Activated CD4-positive, alpha-beta T cell treated with anti-CD3 and anti-CD28 coated beads for 24 hours (primary cell): ENCODE results near the gene ALS2CL.

Experiments
- DNase-seq, 2 donors: peaks; one replicate each; pipeline ENCODE4 v3.0.0-alpha.2; 2020; ENCODE audit warnings: low read depth in 2 of 2

Gene ALS2CL

GRCh38 chr3:46679681-46680080 is 13.8 kb downstream of the ALS2CL start:
- DNase-seq: no peak

GRCh38 chr3:46678280-46678679 is 15.2 kb downstream of the ALS2CL start:
- no peak for DNase-seq

DNA sequence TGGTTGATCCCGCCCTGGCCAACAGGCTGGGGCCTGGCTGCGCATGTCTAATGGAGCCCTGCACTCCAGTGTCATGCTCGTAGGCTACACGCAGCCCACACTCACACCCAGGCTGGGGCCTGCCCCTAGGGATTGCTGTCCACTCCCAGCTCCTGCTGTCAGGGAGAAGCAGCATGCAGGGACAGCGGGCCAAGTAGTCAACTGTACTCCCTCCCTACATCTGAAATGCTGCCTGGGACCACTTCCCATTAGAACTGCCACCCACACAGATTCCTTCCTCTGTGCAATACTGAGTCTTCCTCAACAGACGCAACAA is 16.1 kb downstream of the ALS2CL start:
- DNase-seq: no peak

DNA sequence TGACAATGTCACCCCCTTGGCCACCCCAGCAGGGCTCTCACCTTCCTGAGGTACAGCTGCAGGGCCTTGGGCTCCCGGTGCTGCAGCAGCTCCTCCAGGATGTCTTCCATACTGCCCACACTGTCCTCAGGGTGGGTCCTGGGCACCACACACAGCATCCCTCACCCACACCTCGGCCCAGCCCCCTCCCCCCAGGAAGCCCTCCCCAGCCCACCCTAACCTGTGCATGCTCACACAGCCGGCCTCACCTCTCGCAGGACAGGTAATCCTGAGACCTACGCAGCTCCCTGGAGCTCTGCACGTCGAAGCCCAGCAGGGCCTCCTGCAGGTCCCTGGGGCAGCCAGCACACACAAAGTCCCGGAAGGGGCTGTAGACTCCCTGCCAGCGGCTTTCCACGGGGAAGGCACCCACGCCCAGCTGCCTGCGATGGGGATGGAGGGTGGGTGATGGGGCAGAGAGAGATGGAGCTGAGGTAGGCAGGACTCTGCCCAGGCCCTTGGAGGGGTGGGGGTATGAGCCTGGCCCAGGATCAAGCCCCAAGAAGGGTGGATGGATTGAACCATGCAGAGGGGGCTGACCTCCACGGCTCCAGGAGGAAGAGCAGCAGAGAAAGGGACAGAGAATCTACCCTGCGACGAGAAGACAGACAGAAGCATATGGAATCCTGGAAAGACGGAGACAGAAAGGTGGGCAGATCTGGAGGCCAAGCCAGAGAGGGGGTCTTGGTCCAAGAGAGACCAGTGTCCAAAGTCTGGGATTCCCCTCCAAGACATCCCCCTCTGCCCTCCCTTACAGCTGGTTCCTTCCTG is 16.7 kb downstream of the ALS2CL start:
- DNase-seq: no peak

DNA sequence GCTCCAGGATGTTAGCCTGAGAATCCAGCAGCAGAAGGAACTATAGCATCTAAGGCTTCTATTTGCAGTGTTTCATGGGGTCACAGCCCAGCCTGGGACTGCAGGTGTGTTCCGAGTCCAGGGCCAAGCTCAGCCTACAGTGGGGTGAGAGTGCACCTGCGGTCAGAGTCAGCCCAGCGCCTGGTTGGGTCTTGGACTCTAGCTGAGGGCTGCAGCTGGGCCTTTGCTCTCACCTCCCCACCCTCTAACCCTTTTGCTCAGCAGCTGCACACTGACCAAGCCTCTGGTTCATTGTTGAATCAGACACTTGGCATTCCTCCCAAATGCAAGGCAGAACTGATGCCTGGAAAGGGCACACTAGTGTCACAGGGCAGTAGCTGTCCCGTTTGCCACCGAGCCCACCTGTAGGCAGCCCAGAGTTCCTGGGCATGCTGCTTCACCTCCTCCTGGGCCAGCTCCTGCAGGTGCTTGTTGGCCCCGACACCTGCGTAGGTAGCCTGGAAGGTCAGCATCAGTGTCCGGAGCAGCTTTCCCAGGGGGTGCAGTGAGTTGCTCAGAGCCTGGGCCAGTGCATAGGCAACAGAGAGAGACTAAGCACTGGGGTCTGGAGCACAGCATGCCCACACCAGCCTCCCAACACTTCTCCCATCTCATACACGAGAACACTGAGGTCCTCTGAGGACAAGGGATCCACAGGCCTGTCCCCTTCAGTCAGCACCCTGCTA is 17.5 kb downstream of the ALS2CL start:
- DNase-seq: no peak

GRCh38 chr3:46675426-46675825 is 18.1 kb downstream of the ALS2CL start:
- no peak for DNase-seq

GRCh38 chr3:46674031-46674845 is 19.2 kb downstream of the ALS2CL start:
- no peak for DNase-seq

DNA sequence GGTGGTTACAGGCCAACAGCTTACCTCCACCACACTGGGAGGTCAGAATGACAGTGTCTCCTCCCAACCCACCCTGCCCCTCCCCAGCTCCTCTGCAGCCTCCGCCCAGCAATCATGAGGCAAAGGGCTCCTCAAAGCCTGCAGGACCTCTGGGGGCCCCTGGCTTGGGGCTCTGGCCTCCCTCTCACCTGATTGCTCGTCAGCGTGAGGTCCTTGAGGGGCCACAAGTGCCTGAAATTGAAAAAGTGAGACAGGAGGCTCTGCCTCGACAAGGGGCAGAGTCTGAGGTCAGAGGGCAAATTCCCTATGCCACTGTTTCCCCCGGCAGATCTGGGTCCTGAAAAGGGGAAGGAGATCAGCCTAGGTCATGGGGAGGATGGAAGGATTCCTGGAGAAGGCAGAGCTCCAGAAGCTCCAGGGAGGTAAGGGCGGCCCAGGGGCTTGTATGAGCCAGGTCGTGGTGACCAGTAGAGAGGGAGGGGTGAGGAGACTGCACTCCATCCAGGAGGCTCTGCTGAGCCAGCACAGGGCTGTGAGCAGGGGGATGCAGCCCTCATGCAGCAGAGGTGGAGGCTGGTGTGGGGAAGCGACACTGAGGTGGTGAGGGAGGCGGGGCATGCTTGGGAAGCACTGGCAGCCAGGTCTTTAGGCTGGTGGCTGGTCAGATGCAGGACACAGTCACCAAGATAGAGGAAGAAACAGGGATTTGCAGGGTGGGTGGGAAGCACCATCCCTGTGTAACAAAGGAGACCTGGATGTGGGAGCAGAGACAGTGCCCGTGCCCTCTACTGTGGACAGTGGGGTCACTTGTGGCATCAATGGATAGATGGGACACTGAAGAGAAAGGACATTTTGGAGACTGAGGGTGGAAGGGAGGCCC is 20.1 kb downstream of the ALS2CL start:
- no peak for DNase-seq

- DNase-seq: no peak
Observed at GRCh38 chr3:46672349-46672695, 21.2 kb downstream of the ALS2CL start.

- DNase-seq: no peak
Observed at GRCh38 chr3:46671541-46672348, 21.7 kb downstream of the ALS2CL start.

DNA sequence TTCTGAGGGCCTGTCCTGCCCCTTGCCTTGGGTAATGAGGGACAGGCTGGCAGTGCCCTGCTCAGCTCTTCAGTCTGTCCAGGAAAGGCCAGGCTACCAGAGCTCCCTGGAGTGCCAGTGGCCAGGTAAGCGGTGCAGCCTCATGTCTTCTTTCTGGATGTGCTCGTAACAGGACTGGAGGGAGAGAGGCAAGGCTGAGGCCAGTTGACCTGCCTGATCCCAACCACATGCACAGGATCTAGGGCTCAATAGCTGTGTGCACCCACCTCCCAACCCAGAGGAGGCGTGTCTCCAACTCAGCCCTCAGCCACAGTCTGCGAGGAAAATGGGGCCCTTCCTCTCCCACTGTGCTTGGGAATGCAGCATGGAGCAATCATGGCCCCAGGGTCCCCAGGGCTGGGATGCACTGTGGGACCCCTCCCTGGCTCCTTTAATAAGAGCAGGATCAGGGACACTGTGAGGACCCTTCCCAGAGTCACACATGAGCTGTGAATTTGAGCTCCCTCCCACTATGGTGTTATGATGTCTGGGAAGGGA is 22.5 kb downstream of the ALS2CL start:
- no peak for DNase-seq

DNA sequence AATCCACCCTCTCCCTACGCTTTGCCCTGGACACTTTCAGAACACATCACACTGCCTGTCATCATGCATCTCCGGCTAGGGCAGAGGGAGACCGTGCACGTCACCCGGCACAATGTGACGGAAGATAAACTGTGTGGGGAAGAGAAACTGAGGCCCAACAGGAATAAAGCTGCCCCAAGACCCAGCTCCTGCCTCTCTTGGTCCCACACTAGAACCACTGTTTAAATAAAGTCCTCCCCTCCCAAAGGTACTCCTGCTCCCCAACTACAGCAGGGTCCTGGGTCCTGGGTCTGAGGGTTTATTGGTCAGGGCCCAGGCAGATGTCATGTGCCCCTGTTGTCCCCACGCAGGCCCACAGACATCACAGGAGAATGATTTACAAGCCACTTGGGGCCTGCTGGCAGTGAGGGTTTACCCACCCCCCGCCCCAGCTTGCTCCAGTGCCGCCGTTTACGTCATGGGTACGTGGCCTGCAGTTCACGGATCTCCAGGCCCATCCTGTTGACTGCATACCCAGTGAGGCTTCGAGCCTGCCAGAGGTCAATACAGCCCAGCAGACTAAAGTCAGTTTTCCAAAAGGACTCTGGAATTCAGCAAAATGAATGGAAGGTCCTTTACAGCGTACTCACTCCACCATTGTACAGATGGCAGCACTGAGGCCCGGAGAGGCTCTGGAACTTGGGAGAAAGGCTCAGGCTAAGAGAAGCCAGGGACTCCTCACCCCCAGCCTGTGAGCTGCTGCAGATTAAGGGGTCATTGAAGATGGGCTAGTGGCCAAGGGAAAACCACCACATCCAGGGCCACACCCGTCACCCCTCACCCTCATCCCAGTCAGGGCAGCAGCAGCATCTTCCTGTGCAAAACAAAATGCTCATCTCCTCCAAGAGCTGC is 23.2 kb downstream of the ALS2CL start:
- DNase-seq: no peak

GRCh38 chr3:46669191-46669999 is 24.1 kb downstream of the ALS2CL start:
- DNase-seq: no peak

DNA sequence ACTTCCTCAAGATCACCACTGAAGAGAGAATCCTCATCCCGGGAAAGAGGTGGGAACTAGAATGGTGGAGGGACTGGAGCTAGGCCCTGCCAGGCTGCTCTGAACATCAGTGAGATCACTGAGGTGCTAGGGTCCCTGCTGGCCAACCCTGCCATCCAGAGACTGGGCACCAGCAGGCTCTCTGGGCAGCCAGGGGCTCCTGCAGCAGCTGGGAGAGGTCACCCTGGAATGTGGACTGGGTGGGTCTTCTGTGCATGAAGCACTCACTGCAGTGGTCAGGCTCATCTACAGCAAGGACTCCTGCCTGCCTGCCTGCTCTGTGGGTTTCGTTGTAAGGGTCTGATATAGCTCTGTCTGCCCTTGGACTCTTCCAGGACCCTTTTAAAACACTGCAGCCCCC is 24.9 kb downstream of the ALS2CL start:
- no peak for DNase-seq

DNA sequence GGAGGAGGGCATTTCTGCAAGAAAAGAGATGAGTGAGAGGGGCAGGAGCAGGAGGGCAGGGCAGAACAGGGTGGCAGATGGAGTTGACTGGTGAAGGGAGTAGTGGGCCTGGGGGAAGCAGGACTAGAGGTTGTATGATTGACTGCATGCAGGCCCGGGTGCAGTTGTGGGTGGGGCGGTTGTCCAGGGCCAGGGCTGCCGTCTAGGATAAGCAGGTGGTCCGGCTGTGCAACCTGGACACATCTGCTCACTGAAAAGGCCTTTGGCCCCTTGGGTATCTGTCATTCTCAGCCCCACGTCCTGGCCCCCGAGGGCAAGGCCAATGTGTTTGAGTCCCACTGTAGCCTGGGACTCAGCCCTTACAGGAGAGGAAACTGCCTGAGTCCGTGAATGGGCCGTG is 25.4 kb downstream of the ALS2CL start:
- DNase-seq: no peak

GRCh38 chr3:46667657-46668056 is 25.8 kb downstream of the ALS2CL start:
- DNase-seq: no peak

- DNase-seq: no peak
Observed at GRCh38 chr3:46667061-46667621, 26.3 kb downstream of the ALS2CL start.

DNA sequence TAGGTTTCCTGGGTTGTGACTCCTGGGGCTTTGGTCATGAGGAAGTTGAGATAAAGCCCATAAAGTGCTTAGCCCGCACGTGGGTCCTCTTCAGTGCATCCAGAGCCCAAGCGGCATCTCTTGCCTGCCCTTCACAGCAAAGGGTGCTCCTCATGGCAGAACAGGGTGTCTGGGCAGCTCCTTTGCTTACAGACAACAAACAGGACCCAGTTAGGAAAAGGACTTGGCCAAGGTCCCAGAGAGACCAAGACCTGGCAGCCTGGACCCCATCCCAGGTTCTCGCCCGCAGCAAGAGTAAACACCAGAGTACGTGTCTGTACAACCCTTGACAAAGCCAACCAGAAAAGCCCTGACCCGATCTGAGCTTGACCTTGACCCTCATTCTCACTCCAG is 27.0 kb downstream of the ALS2CL start:
- DNase-seq: no peak
